Measurements from ENCODE around the gene SLC1A4.

The SLC1A4 gene

GRCh38 chr2:64972426-64972825, 16.8 kb upstream of the SLC1A4 start:
- H2AFZ ChIP-seq (ENCODE audit: low read length): no peak overlapping the region

DNA sequence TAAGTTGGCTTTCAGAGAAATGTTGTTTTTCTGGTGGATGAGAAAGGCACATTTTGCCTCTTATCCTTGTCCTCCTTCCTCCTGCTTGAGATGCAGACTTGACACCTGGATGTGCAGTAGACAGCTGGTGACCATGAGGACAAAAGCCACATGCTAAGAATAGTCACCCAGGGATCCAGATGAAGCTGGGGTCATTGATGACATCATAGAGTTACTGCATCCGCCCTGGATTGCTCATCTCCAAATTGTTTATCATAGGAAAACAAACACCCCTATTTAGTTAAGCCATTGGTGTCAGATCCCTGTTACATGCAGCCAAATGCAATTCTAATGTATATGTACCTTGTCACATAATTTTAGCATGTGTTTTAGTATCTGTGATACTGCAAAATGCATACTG, 16.3 kb upstream of the SLC1A4 start:
- Histone ChIP-seq H3K23ac (ENCODE audit: low read depth, low read length, poor library complexity) (no peak overlapping the region), H4K91ac (ENCODE audit: low read depth, low read length, poor library complexity) (no peak overlapping the region), H3K14ac (ENCODE audit: low read length) (no peak overlapping the region), H3K9ac (ENCODE audit: low read depth, low read length, poor library complexity) (no peak overlapping the region), H2AFZ (ENCODE audit: low read length) (no peak overlapping the region), H3K4me1 (ENCODE audit: control insufficient read depth in 2 of 2, insufficient read depth in 1 of 2, low read depth in 1 of 2, low read length in 2 of 2) (peaks cover 3 to 6% of the 10 kb centered on the region in 2 donors), H3K36me3 (replicated peaks in 1 of 2; ENCODE audit: control insufficient read depth in 2 of 2, insufficient read depth in 2 of 2, low read length in 2 of 2) (no peaks in the 10 kb centered on the region), H2BK5ac (ENCODE audit: low read length) (no peak overlapping the region), H2BK15ac (ENCODE audit: low read length) (no peak overlapping the region), H2AK5ac (ENCODE audit: low read depth, low read length) (no peak overlapping the region), H3K79me1 (ENCODE audit: low read depth, low read length) (no peaks in the 10 kb centered on the region), H2BK12ac (ENCODE audit: low read length) (no peak overlapping the region), H4K8ac (ENCODE audit: low read depth, low read length) (no peak overlapping the region), H3K18ac (ENCODE audit: low read length) (no peak overlapping the region), H3K27ac (replicated peaks; ENCODE audit: low read length) (no peak overlapping the region), H3K4ac (ENCODE audit: low read length) (no peak overlapping the region), H3K4me2 (ENCODE audit: insufficient read depth, low read length, poor library complexity, severe bottlenecking) (no peak overlapping the region), H3K27me3 (ENCODE audit: control insufficient read depth in 3 of 3, insufficient read depth in 3 of 3, low read depth in 1 of 3, low read length in 3 of 3) (peaks cover 0 to 3% (median 0%) of the 10 kb centered on the region in 3 experiments), H2BK120ac (ENCODE audit: low read depth, low read length) (no peak overlapping the region), H3K9me3 (replicated peaks in 1 of 2; ENCODE audit: control insufficient read depth in 2 of 2, insufficient read depth in 1 of 2, low read depth in 1 of 2, low read length in 2 of 2) (no peaks in the 10 kb centered on the region), H3K4me3 (ENCODE audit: low read length in 2 of 2) (no peak overlapping the region)
- DNase-seq (ENCODE audit: low spot score): no peak
- no CpG with 5 or more reads among the region's 1 CpG for WGBS, 2 donors (ENCODE audit: extremely low coverage in 2 of 2, insufficient read length in 2 of 2, insufficient replicate concordance in 1 of 2)

More at GRCh38 chr2:64972426-64972825, 16.8 kb upstream of the SLC1A4 start:
- Histone ChIP-seq H2BK5ac (ENCODE audit: low read length) (no peak overlapping the region), H3K27me3 (ENCODE audit: control insufficient read depth in 3 of 3, insufficient read depth in 3 of 3, low read depth in 1 of 3, low read length in 3 of 3) (peaks cover 0 to 3% (median 0%) of the 10 kb centered on the region in 3 experiments), H3K79me1 (ENCODE audit: low read depth, low read length) (no peaks in the 10 kb centered on the region), H2BK120ac (ENCODE audit: low read depth, low read length) (no peak overlapping the region), H4K8ac (ENCODE audit: low read depth, low read length) (no peak overlapping the region), H3K4me3 (ENCODE audit: low read length in 2 of 2) (no peak overlapping the region), H2BK15ac (ENCODE audit: low read length) (no peak overlapping the region), H2BK12ac (ENCODE audit: low read length) (no peak overlapping the region), H3K9me3 (replicated peaks in 1 of 2; ENCODE audit: control insufficient read depth in 2 of 2, insufficient read depth in 1 of 2, low read depth in 1 of 2, low read length in 2 of 2) (no peaks in the 10 kb centered on the region), H3K23ac (ENCODE audit: low read depth, low read length, poor library complexity) (no peak overlapping the region), H3K4ac (ENCODE audit: low read length) (no peak overlapping the region), H3K18ac (ENCODE audit: low read length) (no peak overlapping the region), H3K4me1 (ENCODE audit: control insufficient read depth in 2 of 2, insufficient read depth in 1 of 2, low read depth in 1 of 2, low read length in 2 of 2) (peaks cover 3 to 6% of the 10 kb centered on the region in 2 donors), H3K9ac (ENCODE audit: low read depth, low read length, poor library complexity) (no peak overlapping the region), H3K27ac (replicated peaks; ENCODE audit: low read length) (no peak overlapping the region), H3K14ac (ENCODE audit: low read length) (no peak overlapping the region), H4K91ac (ENCODE audit: low read depth, low read length, poor library complexity) (no peak overlapping the region), H3K4me2 (ENCODE audit: insufficient read depth, low read length, poor library complexity, severe bottlenecking) (no peak overlapping the region), H3K36me3 (replicated peaks in 1 of 2; ENCODE audit: control insufficient read depth in 2 of 2, insufficient read depth in 2 of 2, low read length in 2 of 2) (no peaks in the 10 kb centered on the region), H2AK5ac (ENCODE audit: low read depth, low read length) (no peak overlapping the region)
- no peak for DNase-seq (ENCODE audit: low spot score)
- WGBS, 2 donors (ENCODE audit: extremely low coverage in 2 of 2, insufficient read length in 2 of 2, insufficient replicate concordance in 1 of 2): no CpG with 5 or more reads among the region's 5 CpGs

- no peak overlapping the region for H3K14ac ChIP-seq (ENCODE audit: low read length)
- H2AK5ac ChIP-seq (ENCODE audit: low read depth, low read length): no peak overlapping the region
- no peak for DNase-seq (ENCODE audit: low spot score)
- H2BK12ac ChIP-seq (ENCODE audit: low read length): no peak overlapping the region
- H3K36me3 ChIP-seq (replicated peaks in 1 of 2; ENCODE audit: control insufficient read depth in 2 of 2, insufficient read depth in 2 of 2, low read length in 2 of 2): no peaks in the 10 kb centered on the region
- H2BK5ac ChIP-seq (ENCODE audit: low read length): no peak overlapping the region
- H2BK15ac ChIP-seq (ENCODE audit: low read length): no peak overlapping the region
- H3K9me3 ChIP-seq (replicated peaks in 1 of 2; ENCODE audit: control insufficient read depth in 2 of 2, insufficient read depth in 1 of 2, low read depth in 1 of 2, low read length in 2 of 2): no peaks in the 10 kb centered on the region
- H3K79me1 ChIP-seq (ENCODE audit: low read depth, low read length): no peaks in the 10 kb centered on the region
- H3K27ac ChIP-seq (replicated peaks; ENCODE audit: low read length): no peak overlapping the region
- H3K9ac ChIP-seq (ENCODE audit: low read depth, low read length, poor library complexity): no peak overlapping the region
- WGBS, 2 donors (ENCODE audit: extremely low coverage in 2 of 2, insufficient read length in 2 of 2, insufficient replicate concordance in 1 of 2): no CpG with 5 or more reads among the region's 4 CpGs
- H3K27me3 ChIP-seq (ENCODE audit: control insufficient read depth in 3 of 3, insufficient read depth in 3 of 3, low read depth in 1 of 3, low read length in 3 of 3): peaks cover 0 to 3% (median 0%) of the 10 kb centered on the region in 3 experiments
- no peak overlapping the region for H2AFZ ChIP-seq (ENCODE audit: low read length)
- H3K18ac ChIP-seq (ENCODE audit: low read length): no peak overlapping the region
- no peak overlapping the region for H3K4me2 ChIP-seq (ENCODE audit: insufficient read depth, low read length, poor library complexity, severe bottlenecking)
- H3K23ac ChIP-seq (ENCODE audit: low read depth, low read length, poor library complexity): no peak overlapping the region
- H4K8ac ChIP-seq (ENCODE audit: low read depth, low read length): no peak overlapping the region
- peaks cover 3 to 6% of the 10 kb centered on the region in 2 donors for H3K4me1 ChIP-seq (ENCODE audit: control insufficient read depth in 2 of 2, insufficient read depth in 1 of 2, low read depth in 1 of 2, low read length in 2 of 2)
- no peak overlapping the region for H3K4ac ChIP-seq (ENCODE audit: low read length)
- no peak overlapping the region for H4K91ac ChIP-seq (ENCODE audit: low read depth, low read length, poor library complexity)
- peak overlapping the region in 1 of 2 donors; percentile 8 for H3K4me3 ChIP-seq (ENCODE audit: low read length in 2 of 2)
- H2BK120ac ChIP-seq (ENCODE audit: low read depth, low read length): no peak overlapping the region
Observed at GRCh38 chr2:64975232-64975821, 13.9 kb upstream of the SLC1A4 start.

GRCh38 chr2:64976276-64976675, 12.9 kb upstream of the SLC1A4 start:
- Histone ChIP-seq H2BK120ac (ENCODE audit: low read depth, low read length) (no peak overlapping the region), H3K4ac (ENCODE audit: low read length) (no peak overlapping the region), H2AK5ac (ENCODE audit: low read depth, low read length) (no peak overlapping the region), H3K4me2 (ENCODE audit: insufficient read depth, low read length, poor library complexity, severe bottlenecking) (no peak overlapping the region), H3K36me3 (replicated peaks in 1 of 2; ENCODE audit: control insufficient read depth in 2 of 2, insufficient read depth in 2 of 2, low read length in 2 of 2) (no peaks in the 10 kb centered on the region), H3K4me3 (ENCODE audit: low read length in 2 of 2) (no peak overlapping the region), H3K4me1 (ENCODE audit: control insufficient read depth in 2 of 2, insufficient read depth in 1 of 2, low read depth in 1 of 2, low read length in 2 of 2) (peaks cover 3 to 6% of the 10 kb centered on the region in 2 donors), H3K27me3 (ENCODE audit: control insufficient read depth in 3 of 3, insufficient read depth in 3 of 3, low read depth in 1 of 3, low read length in 3 of 3) (peaks cover 0 to 3% (median 0%) of the 10 kb centered on the region in 3 experiments), H3K79me1 (ENCODE audit: low read depth, low read length) (no peaks in the 10 kb centered on the region), H3K18ac (ENCODE audit: low read length) (no peak overlapping the region), H2BK15ac (ENCODE audit: low read length) (no peak overlapping the region), H3K9me3 (replicated peaks in 1 of 2; ENCODE audit: control insufficient read depth in 2 of 2, insufficient read depth in 1 of 2, low read depth in 1 of 2, low read length in 2 of 2) (no peaks in the 10 kb centered on the region), H3K27ac (replicated peaks; ENCODE audit: low read length) (no peak overlapping the region), H2BK12ac (ENCODE audit: low read length) (no peak overlapping the region), H4K8ac (ENCODE audit: low read depth, low read length) (no peak overlapping the region), H4K91ac (ENCODE audit: low read depth, low read length, poor library complexity) (no peak overlapping the region), H2AFZ (ENCODE audit: low read length) (no peak overlapping the region), H3K23ac (ENCODE audit: low read depth, low read length, poor library complexity) (no peak overlapping the region), H3K9ac (ENCODE audit: low read depth, low read length, poor library complexity) (no peak overlapping the region), H2BK5ac (ENCODE audit: low read length) (no peak overlapping the region), H3K14ac (ENCODE audit: low read length) (no peak overlapping the region)
- no peak for DNase-seq (ENCODE audit: low spot score)
- no CpG with 5 or more reads among the region's 1 CpG for WGBS, 2 donors (ENCODE audit: extremely low coverage in 2 of 2, insufficient read length in 2 of 2, insufficient replicate concordance in 1 of 2)
